Measurements from ENCODE around the gene DSTYK.
"Not testable (repeated sequence)": the region's sequence is repeated elsewhere in the genome, so short reads cannot be mapped to it uniquely, and the experiment has no call there.

The DSTYK gene

GRCh38 chr1:205246351-205247119 is 35.0 kb upstream of the DSTYK start:
- Mint-ChIP-seq H3K36me3 (peaks cover 1 to 6% of the 10 kb centered on the region in 2 donors), H3K9me3 (no peaks in the 10 kb centered on the region), H3K27me3 (peaks cover 0 to 6% of the 10 kb centered on the region in 2 donors), H3K27ac (no peak overlapping the region), H3K4me3 (no peak overlapping the region), H3K4me1 (peaks cover 7 to 12% of the 10 kb centered on the region in 2 donors)
- DNase-seq: no peak
- ATAC-seq (replicated peaks): no peak

GRCh38 chr1:205245096-205245495 is 33.6 kb upstream of the DSTYK start:
- ATAC-seq (replicated peaks) (no peak), DNase-seq (no peak)
- peaks cover 0 to 6% of the 10 kb centered on the region in 2 donors for H3K27me3 Mint-ChIP-seq
- no peak overlapping the region for H3K4me3 Mint-ChIP-seq
- H3K36me3 Mint-ChIP-seq: peaks cover 1 to 6% of the 10 kb centered on the region in 2 donors
- no peaks in the 10 kb centered on the region for H3K9me3 Mint-ChIP-seq
- peaks cover 7 to 12% of the 10 kb centered on the region in 2 donors for H3K4me1 Mint-ChIP-seq
- no peak overlapping the region for H3K27ac Mint-ChIP-seq

GRCh38 chr1:205244384-205244783 is 32.9 kb upstream of the DSTYK start:
- DNase-seq (no peak), ATAC-seq (replicated peaks) (no peak)
- no peak overlapping the region for H3K4me3 Mint-ChIP-seq
- peaks cover 0 to 6% of the 10 kb centered on the region in 2 donors for H3K27me3 Mint-ChIP-seq
- H3K36me3 Mint-ChIP-seq: peaks cover 0 to 6% of the 10 kb centered on the region in 2 donors
- no peak overlapping the region for H3K27ac Mint-ChIP-seq
- peaks cover 9 to 12% of the 10 kb centered on the region in 2 donors for H3K4me1 Mint-ChIP-seq
- H3K9me3 Mint-ChIP-seq: no peaks in the 10 kb centered on the region

DNA sequence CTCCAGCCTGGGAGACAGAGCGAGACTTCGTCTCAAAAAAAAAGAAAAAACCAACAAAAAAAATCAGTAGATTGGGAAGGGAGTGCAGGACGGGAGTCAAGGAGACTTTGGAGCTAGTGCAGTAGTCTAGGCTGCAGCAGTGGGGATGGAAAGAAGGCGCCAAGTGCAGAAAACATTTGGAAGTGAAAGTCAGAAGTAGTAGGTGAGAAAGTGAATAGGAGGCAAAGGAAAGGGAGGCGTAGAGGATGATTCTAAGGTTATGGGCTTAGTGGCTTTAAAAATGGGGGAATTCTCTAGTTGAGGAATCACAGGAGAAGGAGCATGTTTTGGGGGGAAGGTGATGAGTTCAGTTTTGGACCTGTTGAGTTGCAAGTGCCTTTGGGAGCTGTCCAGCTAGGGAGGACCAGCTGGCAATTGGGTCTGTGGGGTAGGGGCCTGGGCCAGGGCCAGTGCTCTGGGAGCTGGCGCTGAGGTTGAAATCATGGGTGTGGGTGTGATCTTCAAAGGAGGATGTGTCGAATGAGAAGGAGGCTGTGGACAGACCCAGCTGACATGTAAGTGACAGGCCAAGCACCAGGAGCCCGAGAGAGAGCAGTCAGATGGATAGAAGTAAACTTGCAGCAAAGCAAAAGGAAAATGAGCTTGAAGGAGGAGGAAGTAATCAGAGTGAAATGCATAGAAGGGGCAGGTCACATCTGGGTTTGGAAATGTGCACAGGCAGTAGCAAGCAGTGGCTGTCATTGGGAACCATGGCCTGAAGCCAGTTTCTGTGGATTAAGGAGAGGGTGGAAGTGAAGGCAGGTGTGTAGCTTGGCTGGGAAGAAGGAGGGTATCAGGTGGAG is 32.1 kb upstream of the DSTYK start:
- peaks cover 0 to 6% of the 10 kb centered on the region in 2 donors for H3K36me3 Mint-ChIP-seq
- H3K4me3 Mint-ChIP-seq: no peak overlapping the region
- H3K27me3 Mint-ChIP-seq: peaks cover 0 to under 1% of the 10 kb centered on the region in 2 donors
- H3K27ac Mint-ChIP-seq: no peak overlapping the region
- no peaks in the 10 kb centered on the region for H3K9me3 Mint-ChIP-seq
- H3K4me1 Mint-ChIP-seq: peaks cover 14 to 19% of the 10 kb centered on the region in 2 donors
- ATAC-seq (replicated peaks) (peak in 1 of 2 donors; percentile 13), DNase-seq (no peak)

DNA sequence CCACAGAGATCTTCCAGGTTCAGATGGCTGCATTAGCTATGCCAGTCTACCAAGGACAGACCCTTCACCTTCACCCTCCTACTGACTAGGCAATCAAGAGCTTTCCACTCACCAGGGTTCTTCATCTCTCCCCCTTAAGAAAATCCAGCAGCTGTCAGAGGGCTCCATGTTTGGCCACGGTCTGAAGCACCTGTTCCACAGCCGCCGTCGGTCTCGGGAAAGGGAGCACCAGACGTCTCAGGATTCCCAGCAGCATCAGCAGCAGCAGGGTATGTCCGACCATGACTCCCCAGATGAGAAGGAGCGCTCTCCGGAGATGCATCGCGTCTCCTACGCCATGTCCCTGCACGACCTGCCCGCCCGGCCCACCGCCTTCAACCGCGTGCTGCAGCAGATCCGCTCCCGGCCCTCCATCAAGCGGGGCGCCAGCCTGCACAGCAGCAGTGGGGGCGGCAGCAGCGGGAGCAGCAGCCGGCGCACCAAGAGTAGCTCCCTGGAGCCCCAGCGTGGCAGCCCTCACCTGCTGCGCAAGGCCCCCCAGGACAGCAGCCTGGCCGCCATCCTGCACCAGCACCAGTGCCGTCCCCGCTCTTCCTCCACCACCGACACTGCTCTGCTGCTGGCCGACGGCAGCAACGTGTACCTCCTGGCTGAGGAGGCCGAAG is 30.0 kb upstream of the DSTYK start:
- peaks cover 0 to 6% of the 10 kb centered on the region in 2 donors for H3K36me3 Mint-ChIP-seq

GRCh38 chr1:205240569-205240968 is 29.1 kb upstream of the DSTYK start:
- DNase-seq (no peak), ATAC-seq (replicated peaks) (no peak)
- Mint-ChIP-seq H3K36me3 (peaks cover 0 to 6% of the 10 kb centered on the region in 2 donors), H3K9me3 (no peaks in the 10 kb centered on the region), H3K4me3 (no peak overlapping the region), H3K27me3 (no peaks in the 10 kb centered on the region), H3K27ac (no peak overlapping the region), H3K4me1 (peaks cover 27 to 31% of the 10 kb centered on the region in 2 donors)

More for the DNA sequence above, 30.0 kb upstream of the DSTYK start:
- DNase-seq (no peak), ATAC-seq (replicated peaks) (no peak)
- no peak overlapping the region for H3K4me3 Mint-ChIP-seq
- no peaks in the 10 kb centered on the region for H3K27me3 Mint-ChIP-seq
- no peak overlapping the region for H3K27ac Mint-ChIP-seq
- H3K4me1 Mint-ChIP-seq: peaks cover 29 to 35% of the 10 kb centered on the region in 2 donors
- no peaks in the 10 kb centered on the region for H3K9me3 Mint-ChIP-seq

- peaks cover 29 to 31% of the 10 kb centered on the region in 2 donors for H3K4me1 Mint-ChIP-seq
- no peak for DNase-seq
- H3K4me3 Mint-ChIP-seq: no peak overlapping the region
- no peaks in the 10 kb centered on the region for H3K27me3 Mint-ChIP-seq
- H3K9me3 Mint-ChIP-seq: no peaks in the 10 kb centered on the region
- no peak for ATAC-seq (replicated peaks)
- no peak overlapping the region for H3K27ac Mint-ChIP-seq
- peaks cover 0 to 6% of the 10 kb centered on the region in 2 donors for H3K36me3 Mint-ChIP-seq
Observed at GRCh38 chr1:205240118-205240517, 28.6 kb upstream of the DSTYK start.

DNA sequence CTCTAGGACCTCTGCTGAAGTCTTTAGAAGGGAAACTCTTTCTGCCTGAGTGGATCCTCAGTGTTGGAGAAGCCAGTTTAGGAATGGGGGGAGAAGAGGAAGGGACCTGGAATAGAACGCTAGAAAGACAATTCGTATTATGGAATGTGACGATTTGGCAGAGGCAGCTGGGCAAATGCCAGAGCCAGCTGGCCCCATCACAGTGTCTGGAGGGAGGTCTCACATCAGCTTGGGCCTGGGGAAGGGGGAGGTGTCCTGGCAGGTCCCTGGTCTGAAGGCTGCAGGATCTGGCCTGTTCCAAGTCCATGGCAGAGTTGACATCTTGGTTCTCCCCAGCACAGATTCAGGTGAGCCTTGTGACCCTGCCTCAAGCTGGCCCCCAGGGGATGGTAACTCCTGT is 27.6 kb upstream of the DSTYK start:
- no peak overlapping the region for H3K27ac Mint-ChIP-seq
- DNase-seq (no peak), ATAC-seq (replicated peaks) (no peak)
- peaks cover 34 to 35% of the 10 kb centered on the region in 2 donors for H3K4me1 Mint-ChIP-seq
- H3K9me3 Mint-ChIP-seq: no peaks in the 10 kb centered on the region
- H3K4me3 Mint-ChIP-seq: no peak overlapping the region
- no peaks in the 10 kb centered on the region for H3K27me3 Mint-ChIP-seq
- H3K36me3 Mint-ChIP-seq: peaks cover 0 to 6% of the 10 kb centered on the region in 2 donors

GRCh38 chr1:205237526-205238484 is 26.3 kb upstream of the DSTYK start:
- Mint-ChIP-seq H3K36me3 (peaks cover 0 to 6% of the 10 kb centered on the region in 2 donors), H3K4me3 (peak overlapping the region; percentile 49 to 74), H3K27ac (peak overlapping the region; percentile 93), H3K27me3 (no peaks in the 10 kb centered on the region), H3K4me1 (peaks cover 44 to 47% of the 10 kb centered on the region in 2 donors), H3K9me3 (no peaks in the 10 kb centered on the region)
- peak; percentile 52 for DNase-seq
- peak; percentile 84 to 87 for ATAC-seq (replicated peaks)

DNA sequence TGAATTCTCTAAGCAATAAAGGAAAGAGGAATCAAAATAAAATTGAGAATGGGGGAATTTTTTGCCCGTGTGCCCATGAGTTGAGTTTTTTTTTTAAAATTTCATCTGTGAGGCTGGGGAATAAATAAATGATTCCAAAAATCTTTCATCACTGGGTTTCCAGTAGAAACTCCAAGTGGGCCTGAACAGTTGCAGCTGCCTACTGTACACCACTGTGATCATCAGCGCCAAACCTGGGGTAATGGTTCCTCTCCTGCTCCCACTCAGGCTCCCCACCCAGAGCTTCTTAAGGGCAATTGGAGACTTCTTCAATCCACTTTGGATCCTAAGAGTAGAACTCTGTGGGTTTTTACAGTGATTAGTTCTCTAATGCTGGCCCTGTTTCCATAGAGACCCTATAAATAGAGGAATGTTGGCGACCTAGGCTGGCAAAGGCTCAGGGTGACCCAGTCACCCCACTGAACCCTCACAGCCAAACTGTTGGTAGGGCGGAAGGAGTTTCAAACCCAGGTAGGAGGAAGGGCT is 25.5 kb upstream of the DSTYK start:
- no peaks in the 10 kb centered on the region for H3K9me3 Mint-ChIP-seq
- H3K4me1 Mint-ChIP-seq: peaks cover 45 to 48% of the 10 kb centered on the region in 2 donors
- DNase-seq (no peak), ATAC-seq (replicated peaks) (no peak)
- no peaks in the 10 kb centered on the region for H3K27me3 Mint-ChIP-seq
- H3K27ac Mint-ChIP-seq: peak overlapping the region; percentile 93
- no peaks in the 10 kb centered on the region for H3K36me3 Mint-ChIP-seq
- peak overlapping the region; percentile 66 to 77 for H3K4me3 Mint-ChIP-seq

DNA sequence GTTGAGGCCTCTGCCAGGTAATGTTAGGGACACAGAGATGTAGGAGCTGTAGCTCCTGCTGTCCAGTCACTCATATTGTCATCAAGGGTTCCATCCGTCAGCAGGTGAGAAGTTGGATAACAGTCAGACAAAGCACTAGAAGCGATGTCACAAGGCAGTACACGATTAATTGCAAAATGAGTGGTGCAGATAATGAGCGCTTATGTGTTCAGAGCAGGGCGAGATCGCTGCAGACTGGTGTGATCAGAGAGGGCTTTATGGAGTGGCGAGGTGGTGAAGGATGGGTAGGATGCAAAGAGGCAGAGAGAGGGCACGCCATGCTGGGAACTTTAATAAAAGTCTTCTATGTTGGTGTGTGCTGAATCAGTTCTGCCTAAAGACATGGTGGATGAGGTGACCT is 25.0 kb upstream of the DSTYK start:
- ATAC-seq (replicated peaks): no peak
- Mint-ChIP-seq H3K4me3 (no peak overlapping the region), H3K9me3 (no peaks in the 10 kb centered on the region), H3K4me1 (peaks cover 45 to 48% of the 10 kb centered on the region in 2 donors), H3K36me3 (no peaks in the 10 kb centered on the region), H3K27ac (no peak overlapping the region), H3K27me3 (no peaks in the 10 kb centered on the region)
- DNase-seq: no peak

DNA sequence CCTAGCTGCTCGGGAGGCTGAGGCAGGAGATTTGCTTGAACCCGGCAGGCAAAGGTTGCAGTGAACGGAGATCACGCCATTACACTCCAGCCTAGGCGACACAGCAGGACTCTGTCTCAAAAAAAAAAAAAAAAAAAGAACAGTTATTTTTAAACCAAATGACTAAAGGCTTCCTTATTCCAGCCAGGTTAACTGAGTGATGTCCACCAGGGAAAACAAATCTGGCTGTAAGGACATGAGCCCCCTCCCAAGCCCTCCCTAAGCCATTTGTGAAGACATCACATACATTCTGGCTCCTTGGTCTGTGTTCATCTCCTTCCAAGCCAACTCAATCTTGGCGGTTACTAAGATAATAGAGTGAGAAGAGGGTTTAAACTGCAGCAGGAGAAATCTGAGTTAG is 24.4 kb upstream of the DSTYK start:
- Mint-ChIP-seq H3K36me3 (no peaks in the 10 kb centered on the region), H3K27ac (no peak overlapping the region), H3K4me1 (peaks cover 45 to 48% of the 10 kb centered on the region in 2 donors), H3K9me3 (no peaks in the 10 kb centered on the region), H3K4me3 (no peak overlapping the region), H3K27me3 (no peaks in the 10 kb centered on the region)
- no peak for ATAC-seq (replicated peaks)
- DNase-seq: no peak

- H3K36me3 Mint-ChIP-seq; H3K9me3 Mint-ChIP-seq; H3K27ac Mint-ChIP-seq; DNase-seq; ATAC-seq (replicated peaks); H3K27me3 Mint-ChIP-seq; H3K4me3 Mint-ChIP-seq: not testable (repeated sequence)
- H3K4me1 Mint-ChIP-seq: peaks cover 57 to 61% of the 10 kb centered on the region in 2 donors
Observed at GRCh38 chr1:205233986-205234385, 22.5 kb upstream of the DSTYK start.
